ENCODE measurements around the gene PTTG1IP. TPM values are rescaled to one million over a fixed set of nuclear protein-coding genes. Genes with fewer than 3 reads are reported as not detected.
A peak's percentile ranks its signal among the peaks of the same experiment; 100 is the strongest.

Gene PTTG1IP
- total and polyA plus RNA-seq, 8 donors, result 61.3 to 253 (median 114) TPM

DNA sequence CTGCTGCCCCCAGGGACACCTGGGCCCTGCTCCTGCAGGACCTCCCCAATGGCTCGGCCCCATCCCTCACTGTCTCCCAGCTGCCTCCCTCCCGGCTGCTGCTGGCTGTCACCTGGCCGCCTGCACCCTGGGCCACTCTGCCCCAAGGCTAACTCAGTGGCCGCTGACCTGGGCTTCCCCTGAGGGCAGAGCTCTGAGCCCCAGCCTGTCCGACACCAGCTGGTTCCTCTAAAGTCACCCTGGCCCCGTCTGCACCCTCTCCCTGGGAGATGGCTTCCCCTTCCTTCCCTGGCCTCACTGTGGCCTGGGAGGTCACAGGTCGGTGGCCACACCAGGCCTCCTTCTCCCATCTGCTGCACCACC lies 32.2 kb upstream of the PTTG1IP start:
- intact Hi-C loops (cut with DNase I; ENCODE audit: low total_unique reads), result no loop called here
- Histone ChIP-seq H3K9me3 (no peaks in the 10 kb centered on the region), H3K36me3 (peaks cover 0 to 36% (median 13%) of the 10 kb centered on the region in 4 donors), H3K4me1 (peaks cover 4 to 58% (median 33%) of the 10 kb centered on the region in 4 donors), H3K27me3 (no peaks in the 10 kb centered on the region), H3K4me3 (no peak overlapping the region), H3K27ac (no peak overlapping the region)
- WGBS, 5 donors, result 72 to 95% (median 87%) methylated on average over 4 to 7 of the region's 7 CpGs
- no peak for TF ChIP-seq EP300 (IDR thresholded peaks at IDR 0.05)
- TF ChIP-seq, protein P1, sequence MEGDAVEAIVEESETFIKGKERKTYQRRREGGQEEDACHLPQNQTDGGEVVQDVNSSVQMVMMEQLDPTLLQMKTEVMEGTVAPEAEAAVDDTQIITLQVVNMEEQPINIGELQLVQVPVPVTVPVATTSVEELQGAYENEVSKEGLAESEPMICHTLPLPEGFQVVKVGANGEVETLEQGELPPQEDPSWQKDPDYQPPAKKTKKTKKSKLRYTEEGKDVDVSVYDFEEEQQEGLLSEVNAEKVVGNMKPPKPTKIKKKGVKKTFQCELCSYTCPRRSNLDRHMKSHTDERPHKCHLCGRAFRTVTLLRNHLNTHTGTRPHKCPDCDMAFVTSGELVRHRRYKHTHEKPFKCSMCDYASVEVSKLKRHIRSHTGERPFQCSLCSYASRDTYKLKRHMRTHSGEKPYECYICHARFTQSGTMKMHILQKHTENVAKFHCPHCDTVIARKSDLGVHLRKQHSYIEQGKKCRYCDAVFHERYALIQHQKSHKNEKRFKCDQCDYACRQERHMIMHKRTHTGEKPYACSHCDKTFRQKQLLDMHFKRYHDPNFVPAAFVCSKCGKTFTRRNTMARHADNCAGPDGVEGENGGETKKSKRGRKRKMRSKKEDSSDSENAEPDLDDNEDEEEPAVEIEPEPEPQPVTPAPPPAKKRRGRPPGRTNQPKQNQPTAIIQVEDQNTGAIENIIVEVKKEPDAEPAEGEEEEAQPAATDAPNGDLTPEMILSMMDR (IDR thresholded peaks at IDR 0.05), result no peak
- no peak for TF ChIP-seq POLR2A (IDR thresholded peaks at IDR 0.05)
- no peak for TF ChIP-seq POLR2AphosphoS5 (IDR thresholded peaks at IDR 0.05)
- no peak for DNase-seq

DNA sequence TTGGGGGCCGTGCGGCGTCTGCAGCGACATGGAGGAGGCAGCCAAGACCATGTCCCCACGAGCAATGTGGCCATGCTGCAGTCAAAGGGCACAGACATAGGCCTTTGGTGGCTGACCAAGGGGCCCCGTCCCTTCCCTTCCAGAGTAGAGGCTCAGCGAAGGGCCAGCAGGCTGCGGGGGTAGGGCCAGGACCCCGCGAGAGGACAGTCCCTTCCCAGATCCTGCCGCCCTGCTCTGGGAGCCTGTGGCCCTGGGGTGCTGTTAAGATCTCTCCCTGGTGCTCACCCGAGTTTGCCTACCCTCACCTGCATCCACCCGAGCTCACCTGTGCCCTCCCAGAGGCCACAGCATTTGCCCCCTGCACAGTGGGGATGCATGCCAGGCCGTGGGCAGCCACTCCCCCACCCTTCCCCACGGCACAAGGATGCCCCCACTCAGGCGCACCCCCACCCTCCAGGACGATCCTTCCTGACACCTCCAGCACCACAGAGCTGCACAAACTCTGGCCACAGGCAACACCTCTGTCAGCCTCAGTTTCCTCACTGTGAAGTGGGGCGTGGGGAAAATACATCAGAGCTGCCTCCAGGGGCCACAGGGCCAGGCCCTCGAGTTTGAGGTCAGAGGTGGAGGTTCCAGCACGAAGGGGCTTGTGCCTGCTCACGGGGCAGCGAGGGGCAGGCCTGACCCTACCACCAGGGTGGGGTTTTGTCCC lies 31.7 kb upstream of the PTTG1IP start:
- no peak overlapping the region for H3K27ac ChIP-seq
- H3K4me3 ChIP-seq, result no peak overlapping the region
- H3K4me1 ChIP-seq, result peaks cover 0 to 53% (median 28%) of the 10 kb centered on the region in 4 donors
- H3K9me3 ChIP-seq, result no peaks in the 10 kb centered on the region
- intact Hi-C loops (cut with DNase I; ENCODE audit: low total_unique reads), result no loop called here
- 74 to 92% (median 91%) methylated on average over 14 to 22 of the region's 22 CpGs for WGBS, 5 donors
- TF ChIP-seq, protein P1 (IDR thresholded peaks at IDR 0.05), result no peak
- no peak for TF ChIP-seq EP300 (IDR thresholded peaks at IDR 0.05)
- H3K36me3 ChIP-seq, result peaks cover 0 to 41% (median 15%) of the 10 kb centered on the region in 4 donors
- DNase-seq, result no peak
- H3K27me3 ChIP-seq, result peaks cover 0 to 3% (median 0%) of the 10 kb centered on the region in 3 donors

DNA sequence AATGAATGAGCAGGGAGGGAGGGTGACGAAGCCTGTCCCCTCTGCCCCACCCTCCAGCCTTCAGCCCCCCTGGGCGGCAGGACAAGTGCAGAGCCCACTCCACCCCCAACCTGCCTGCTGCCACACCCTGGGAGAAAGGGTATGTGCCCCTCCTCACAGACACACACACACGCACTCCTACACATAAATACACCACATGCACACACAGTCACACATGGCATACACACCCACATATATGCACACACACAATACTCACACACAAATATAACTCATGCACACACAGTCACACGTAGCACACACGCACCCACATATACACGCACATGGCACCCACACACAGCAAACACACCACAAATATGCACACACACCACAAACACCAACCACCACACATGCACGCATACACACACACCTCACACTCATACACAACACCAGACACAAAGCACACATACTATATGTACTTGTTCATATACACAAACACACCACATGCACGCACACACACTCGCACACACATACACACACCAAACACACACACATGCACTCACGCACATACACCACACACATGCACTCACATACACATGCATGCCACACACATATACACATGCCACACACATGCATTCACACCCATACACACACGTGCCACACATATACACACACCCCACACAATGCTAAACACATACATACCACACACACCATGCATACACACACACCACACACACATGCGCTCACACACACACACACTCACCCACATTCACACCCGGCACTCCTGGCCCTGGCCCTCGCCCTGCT lies 30.8 kb upstream of the PTTG1IP start:
- no peak overlapping the region for H3K4me3 ChIP-seq
- no peak overlapping the region for H3K27ac ChIP-seq
- peaks cover 0 to 45% (median 24%) of the 10 kb centered on the region in 4 donors for H3K4me1 ChIP-seq
- TF ChIP-seq EP300 (IDR thresholded peaks at IDR 0.05), result no peak
- TF ChIP-seq, protein P1 (IDR thresholded peaks at IDR 0.05), result no peak
- no peak for TF ChIP-seq POLR2A (IDR thresholded peaks at IDR 0.05)
- no peak for TF ChIP-seq POLR2AphosphoS5 (IDR thresholded peaks at IDR 0.05)
- 83 to 87% (median 85%) methylated on average over 14 of the region's 14 CpGs for WGBS, 5 donors
- peaks cover 0 to 11% (median 0%) of the 10 kb centered on the region in 3 donors for H3K27me3 ChIP-seq
- H3K9me3 ChIP-seq, result no peaks in the 10 kb centered on the region
- H3K36me3 ChIP-seq, result peaks cover 0 to 50% (median 16%) of the 10 kb centered on the region in 4 donors
- intact Hi-C loops (cut with DNase I; ENCODE audit: low total_unique reads), result no loop called here
- no peak for DNase-seq

DNA sequence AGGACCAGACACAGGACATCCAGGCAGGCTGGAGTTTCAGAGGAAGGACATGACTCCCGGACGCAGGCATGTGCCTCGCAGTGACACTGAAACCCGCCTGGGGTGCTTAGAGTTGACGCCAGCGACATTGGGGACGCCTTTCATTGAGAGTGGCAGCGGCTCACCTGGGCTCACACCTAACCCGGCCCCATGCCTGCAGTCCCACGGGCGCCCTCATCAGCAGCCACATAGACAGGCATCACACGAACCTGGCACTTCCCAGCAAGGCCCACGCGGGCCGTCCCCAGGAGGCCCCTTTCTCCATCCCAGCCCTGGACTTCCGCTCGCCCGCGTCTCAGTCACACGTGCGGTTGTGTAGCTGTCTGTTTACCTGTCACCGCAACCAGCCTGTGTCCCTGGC lies 30.2 kb upstream of the PTTG1IP start:
- no peak for TF ChIP-seq EP300 (IDR thresholded peaks at IDR 0.05)
- TF ChIP-seq POLR2AphosphoS5 (IDR thresholded peaks at IDR 0.05), result no peak
- no peak for TF ChIP-seq POLR2A (IDR thresholded peaks at IDR 0.05)
- TF ChIP-seq, protein P1 (IDR thresholded peaks at IDR 0.05), result no peak
- intact Hi-C loops (cut with DNase I; ENCODE audit: low total_unique reads), result no loop called here
- peak in 1 of 2 donors; percentile 40 for DNase-seq
- Histone ChIP-seq H3K27ac (no peak overlapping the region), H3K27me3 (peaks cover 0 to 18% (median 0%) of the 10 kb centered on the region in 3 donors), H3K9me3 (no peaks in the 10 kb centered on the region), H3K4me1 (peaks cover 0 to 39% (median 22%) of the 10 kb centered on the region in 4 donors), H3K4me3 (no peak overlapping the region), H3K36me3 (peaks cover 0 to 56% (median 17%) of the 10 kb centered on the region in 4 donors)
- WGBS, 5 donors, result 53 to 78% (median 62%) methylated on average over 20 to 22 of the region's 22 CpGs

All from stomach (tissue), 9 donors.